WTC11 (cell line): ENCODE results near the gene SLC25A53.

Experiments used
- CREM ChIP-seq: sonication (generic); formaldehyde crosslinking; IDR thresholded peaks from 2 replicates; pipeline ENCODE4 v1.8.1; 2022; ENCODE audit warnings: mild to moderate bottlenecking, missing genetic modification reagents, moderate library complexity
- FOXJ3 ChIP-seq: sonication (generic); formaldehyde crosslinking; IDR thresholded peaks from 2 replicates; pipeline ENCODE4 v1.9.0; 2021; ENCODE audit warnings: missing genetic modification reagents, mild to moderate bottlenecking, borderline replicate concordance
- NFYB ChIP-seq: sonication (generic); formaldehyde crosslinking; conservative IDR thresholded peaks from 2 replicates; pipeline ENCODE4 v1.8.0; 2022; ENCODE audit warnings: low read depth, missing genetic modification reagents
- ZNF121 ChIP-seq: sonication (generic); formaldehyde crosslinking; IDR thresholded peaks from 2 replicates; pipeline ENCODE4 v1.8.0; 2023; ENCODE audit warnings: missing genetic modification reagents
- TF ChIP-seq, protein P1 (sequence below): fragments of 200-600 bp; IDR thresholded peaks from 2 replicates; pipeline ENCODE4 v1.8.0; 2022; ENCODE audit warnings: antibody characterized with exemption
- TF ChIP-seq, protein P2 (sequence below): sonication (generic); formaldehyde crosslinking; IDR thresholded peaks from 2 replicates; pipeline ENCODE4 v1.8.0; 2022; ENCODE audit warnings: mild to moderate bottlenecking, missing genetic modification reagents
- TF ChIP-seq, protein P3 (sequence below): sonication (generic); formaldehyde crosslinking; IDR thresholded peaks from 2 replicates; pipeline ENCODE4 v1.8.0; 2022; ENCODE audit warnings: mild to moderate bottlenecking, missing genetic modification reagents
- TF ChIP-seq, protein P4 (sequence below): sonication (generic); formaldehyde crosslinking; IDR thresholded peaks from 2 replicates; pipeline ENCODE4 v1.8.1; 2023; ENCODE audit warnings: mild to moderate bottlenecking, missing genetic modification reagents
- TF ChIP-seq, protein P5 (sequence below): sonication (generic); formaldehyde crosslinking; IDR thresholded peaks from 2 replicates; pipeline ENCODE4 v1.8.1; 2022; ENCODE audit warnings: low read depth, missing genetic modification reagents, borderline replicate concordance

DNA sequence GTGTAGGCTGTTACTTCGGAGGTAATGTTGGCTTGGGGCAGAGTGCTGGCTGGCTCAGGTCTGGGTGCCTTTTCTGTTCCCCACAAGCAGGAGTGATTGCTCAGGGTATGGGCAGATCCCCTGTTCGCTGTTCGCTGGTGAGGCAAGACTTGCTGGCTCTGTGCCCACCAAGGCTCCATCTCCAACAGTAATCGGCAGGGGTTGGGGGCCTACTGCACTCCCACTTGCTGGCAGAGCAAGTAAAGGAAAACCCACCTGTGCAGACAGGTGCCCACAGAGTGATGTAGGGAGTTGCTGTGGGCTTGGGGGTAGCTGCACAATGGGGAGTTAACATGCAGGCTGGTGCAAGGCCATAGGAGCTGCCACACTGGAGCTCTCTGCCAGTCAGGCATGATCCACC is 72.7 kb downstream of the SLC25A53 start:
- TF ChIP-seq, protein P1, sequence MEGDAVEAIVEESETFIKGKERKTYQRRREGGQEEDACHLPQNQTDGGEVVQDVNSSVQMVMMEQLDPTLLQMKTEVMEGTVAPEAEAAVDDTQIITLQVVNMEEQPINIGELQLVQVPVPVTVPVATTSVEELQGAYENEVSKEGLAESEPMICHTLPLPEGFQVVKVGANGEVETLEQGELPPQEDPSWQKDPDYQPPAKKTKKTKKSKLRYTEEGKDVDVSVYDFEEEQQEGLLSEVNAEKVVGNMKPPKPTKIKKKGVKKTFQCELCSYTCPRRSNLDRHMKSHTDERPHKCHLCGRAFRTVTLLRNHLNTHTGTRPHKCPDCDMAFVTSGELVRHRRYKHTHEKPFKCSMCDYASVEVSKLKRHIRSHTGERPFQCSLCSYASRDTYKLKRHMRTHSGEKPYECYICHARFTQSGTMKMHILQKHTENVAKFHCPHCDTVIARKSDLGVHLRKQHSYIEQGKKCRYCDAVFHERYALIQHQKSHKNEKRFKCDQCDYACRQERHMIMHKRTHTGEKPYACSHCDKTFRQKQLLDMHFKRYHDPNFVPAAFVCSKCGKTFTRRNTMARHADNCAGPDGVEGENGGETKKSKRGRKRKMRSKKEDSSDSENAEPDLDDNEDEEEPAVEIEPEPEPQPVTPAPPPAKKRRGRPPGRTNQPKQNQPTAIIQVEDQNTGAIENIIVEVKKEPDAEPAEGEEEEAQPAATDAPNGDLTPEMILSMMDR: no peak
- TF ChIP-seq, protein P2, sequence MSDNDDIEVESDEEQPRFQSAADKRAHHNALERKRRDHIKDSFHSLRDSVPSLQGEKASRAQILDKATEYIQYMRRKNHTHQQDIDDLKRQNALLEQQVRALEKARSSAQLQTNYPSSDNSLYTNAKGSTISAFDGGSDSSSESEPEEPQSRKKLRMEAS (CRISPR knock-in tag): no peak
- TF ChIP-seq NFYB: no peak
- TF ChIP-seq, protein P3, sequence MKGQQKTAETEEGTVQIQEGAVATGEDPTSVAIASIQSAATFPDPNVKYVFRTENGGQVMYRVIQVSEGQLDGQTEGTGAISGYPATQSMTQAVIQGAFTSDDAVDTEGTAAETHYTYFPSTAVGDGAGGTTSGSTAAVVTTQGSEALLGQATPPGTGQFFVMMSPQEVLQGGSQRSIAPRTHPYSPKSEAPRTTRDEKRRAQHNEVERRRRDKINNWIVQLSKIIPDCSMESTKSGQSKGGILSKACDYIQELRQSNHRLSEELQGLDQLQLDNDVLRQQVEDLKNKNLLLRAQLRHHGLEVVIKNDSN (CRISPR knock-in tag): no peak
- no peak for TF ChIP-seq CREM (CRISPR knock-in tag)
- TF ChIP-seq, protein P4, sequence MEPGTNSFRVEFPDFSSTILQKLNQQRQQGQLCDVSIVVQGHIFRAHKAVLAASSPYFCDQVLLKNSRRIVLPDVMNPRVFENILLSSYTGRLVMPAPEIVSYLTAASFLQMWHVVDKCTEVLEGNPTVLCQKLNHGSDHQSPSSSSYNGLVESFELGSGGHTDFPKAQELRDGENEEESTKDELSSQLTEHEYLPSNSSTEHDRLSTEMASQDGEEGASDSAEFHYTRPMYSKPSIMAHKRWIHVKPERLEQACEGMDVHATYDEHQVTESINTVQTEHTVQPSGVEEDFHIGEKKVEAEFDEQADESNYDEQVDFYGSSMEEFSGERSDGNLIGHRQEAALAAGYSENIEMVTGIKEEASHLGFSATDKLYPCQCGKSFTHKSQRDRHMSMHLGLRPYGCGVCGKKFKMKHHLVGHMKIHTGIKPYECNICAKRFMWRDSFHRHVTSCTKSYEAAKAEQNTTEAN (CRISPR knock-in tag): no peak
- TF ChIP-seq, protein P5, sequence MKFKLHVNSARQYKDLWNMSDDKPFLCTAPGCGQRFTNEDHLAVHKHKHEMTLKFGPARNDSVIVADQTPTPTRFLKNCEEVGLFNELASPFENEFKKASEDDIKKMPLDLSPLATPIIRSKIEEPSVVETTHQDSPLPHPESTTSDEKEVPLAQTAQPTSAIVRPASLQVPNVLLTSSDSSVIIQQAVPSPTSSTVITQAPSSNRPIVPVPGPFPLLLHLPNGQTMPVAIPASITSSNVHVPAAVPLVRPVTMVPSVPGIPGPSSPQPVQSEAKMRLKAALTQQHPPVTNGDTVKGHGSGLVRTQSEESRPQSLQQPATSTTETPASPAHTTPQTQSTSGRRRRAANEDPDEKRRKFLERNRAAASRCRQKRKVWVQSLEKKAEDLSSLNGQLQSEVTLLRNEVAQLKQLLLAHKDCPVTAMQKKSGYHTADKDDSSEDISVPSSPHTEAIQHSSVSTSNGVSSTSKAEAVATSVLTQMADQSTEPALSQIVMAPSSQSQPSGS: no peak
- TF ChIP-seq ZNF121 (CRISPR knock-in tag): no peak
- no peak for TF ChIP-seq FOXJ3 (CRISPR knock-in tag)
